NCI-H1694 treated with DMSO at 0.1 percent for 48 hours (cell line): ENCODE data around the gene MBD3.
"Not testable (repeated sequence)": the region's sequence is repeated elsewhere in the genome, so short reads cannot be mapped to it uniquely, and the experiment has no call there.

Experiments
- DNase-seq: peaks from one replicate; lab custom pipeline; 2025; lab: John Stamatoyannopoulos, UW

Gene MBD3

GRCh38 chr19:1592755-1593500, at the start of gene MBD3:
TSS of gene MBD3 (minus strand) at chr19:1592865. CDS start at chr19:1592631, 234 bp downstream.
- DNase-seq: peak; percentile 74

DNA sequence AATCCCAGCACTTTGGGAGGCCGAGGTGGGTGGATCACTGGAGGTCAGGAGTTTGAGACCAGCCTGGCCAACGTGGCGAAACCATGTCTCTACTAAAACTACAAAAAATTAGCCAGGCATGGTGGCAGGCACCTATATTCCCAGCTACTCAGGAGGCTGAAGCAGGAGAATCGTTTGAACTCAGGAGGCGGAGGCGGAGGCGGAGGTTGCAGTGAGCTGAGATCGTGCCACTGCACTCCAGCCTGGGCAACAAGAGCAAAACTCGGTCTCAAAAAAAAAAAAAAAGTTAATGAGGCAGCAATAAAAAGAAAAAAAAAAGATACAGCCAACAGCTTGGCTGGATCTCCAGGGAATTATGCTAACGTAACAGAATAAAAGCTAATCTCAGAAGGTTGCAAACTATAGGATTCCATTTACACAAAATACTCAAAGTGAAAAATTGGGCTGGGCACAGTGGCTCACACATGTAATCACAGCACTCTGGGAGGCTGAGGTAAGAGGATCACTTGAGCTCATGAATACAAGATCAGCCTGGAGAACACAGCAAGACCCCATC, 48.3 kb upstream of the MBD3 start:
- not testable (repeated sequence) for DNase-seq

DNA sequence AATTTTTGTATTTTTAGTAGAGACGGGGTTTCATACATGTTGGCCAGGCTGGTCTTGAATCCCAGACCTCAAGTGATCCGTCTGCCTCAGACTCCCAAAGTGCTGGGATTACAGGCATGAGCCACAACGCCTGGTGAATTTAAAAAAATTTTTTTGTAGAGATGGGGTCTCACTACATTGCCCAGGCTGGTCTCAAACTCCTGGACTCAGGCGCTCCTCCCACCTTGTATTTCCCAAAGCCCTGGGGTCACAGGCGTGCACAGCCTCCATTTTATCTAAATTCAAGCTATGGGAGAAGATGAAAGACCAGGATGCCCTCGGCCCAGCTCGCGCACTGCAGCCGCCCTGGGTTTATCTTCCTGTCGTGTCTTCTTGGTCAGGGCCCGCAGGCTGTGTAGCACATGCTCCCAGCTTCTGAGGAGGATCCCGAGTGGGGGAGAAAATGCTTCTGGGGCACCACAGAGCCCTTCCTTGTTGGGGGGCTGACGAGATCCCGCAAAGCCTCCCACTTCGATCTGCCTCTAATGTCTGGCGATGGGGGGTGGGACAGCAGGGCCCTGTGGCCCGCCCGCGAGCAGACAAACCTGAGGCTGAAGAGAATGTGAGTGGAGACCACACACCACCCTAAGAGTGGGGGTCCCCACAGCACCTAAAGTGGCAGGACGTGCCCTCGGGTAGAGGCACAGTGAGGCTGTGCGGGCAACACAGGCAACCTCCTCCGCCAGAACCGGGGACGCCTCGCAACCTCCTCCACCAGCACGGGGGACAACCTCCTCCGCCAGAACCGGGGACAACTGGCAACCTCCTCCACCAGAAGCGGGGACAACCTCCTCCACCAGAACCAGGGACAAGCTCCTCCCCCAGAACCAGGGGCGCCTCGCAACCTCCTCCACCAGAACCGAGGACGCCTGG, 43.9 kb upstream of the MBD3 start:
- no peak for DNase-seq

- no peak for DNase-seq
These were observed 42.2 kb upstream of the MBD3 start for GRCh38 chr19:1634938-1635243.

DNA sequence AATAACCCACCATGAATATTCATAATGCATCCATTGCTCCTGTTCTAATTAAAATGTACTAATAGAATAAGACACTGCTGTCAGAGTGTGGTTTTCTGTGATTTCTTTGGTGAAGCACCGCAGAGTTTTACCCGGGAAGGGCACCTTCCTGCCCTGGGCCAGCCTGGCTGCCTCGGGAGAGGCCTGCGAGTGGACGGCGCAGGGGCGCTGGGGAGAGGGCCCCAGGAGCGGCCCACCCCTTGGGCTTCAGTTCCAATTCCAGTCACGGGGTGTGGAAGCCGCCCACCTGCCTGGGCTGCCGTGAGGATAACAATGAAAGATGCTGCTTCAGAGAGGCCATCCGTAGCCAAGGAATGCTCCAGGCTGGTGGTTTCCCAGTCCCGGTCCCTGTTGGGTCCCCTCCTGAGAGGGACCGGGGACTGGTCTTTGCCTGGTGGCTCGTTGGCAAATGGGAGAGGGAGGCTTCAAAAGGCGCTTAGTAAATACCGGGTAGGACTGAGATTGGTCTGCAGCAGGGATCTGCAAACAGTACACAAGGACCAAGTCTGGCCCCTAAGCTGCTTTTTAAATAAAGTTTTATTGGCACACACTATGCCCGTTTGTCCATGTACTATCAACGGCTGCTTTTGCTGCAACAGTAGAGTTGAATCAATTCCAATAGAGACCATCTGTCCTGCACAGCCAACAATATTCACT, 41.7 kb upstream of the MBD3 start:
- no peak for DNase-seq

GRCh38 chr19:1633269-1633826, 40.7 kb upstream of the MBD3 start:
- no peak for DNase-seq

GRCh38 chr19:1632462-1633268, 40.0 kb upstream of the MBD3 start:
- no peak for DNase-seq

DNA sequence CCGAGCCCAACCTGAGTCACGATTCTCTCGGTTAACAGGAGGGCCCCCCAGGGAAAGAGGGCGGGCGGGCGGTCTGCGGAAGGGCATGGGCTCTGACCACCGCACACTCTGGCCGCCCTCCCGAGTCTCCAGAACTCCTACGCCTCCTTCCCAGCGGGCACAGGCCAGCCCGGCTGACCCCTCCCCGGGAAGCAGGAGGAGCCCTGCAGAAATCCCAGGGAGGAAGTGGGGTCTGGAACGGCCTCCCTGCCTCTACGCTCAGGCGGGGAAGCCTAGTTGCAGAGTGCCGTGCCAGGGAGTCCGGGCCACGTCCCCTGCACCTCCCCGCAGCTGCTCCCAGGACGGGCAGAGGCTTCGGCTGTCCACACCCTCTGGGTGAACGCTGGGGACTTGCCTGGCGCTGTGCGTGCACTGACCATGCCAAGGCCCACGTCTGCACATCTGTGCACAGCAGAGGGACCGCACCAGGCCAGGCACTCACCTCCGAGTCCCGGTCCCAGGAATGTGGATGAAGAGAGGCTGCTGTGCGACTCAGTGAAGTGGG, 39.0 kb upstream of the MBD3 start:
- no peak for DNase-seq

DNA sequence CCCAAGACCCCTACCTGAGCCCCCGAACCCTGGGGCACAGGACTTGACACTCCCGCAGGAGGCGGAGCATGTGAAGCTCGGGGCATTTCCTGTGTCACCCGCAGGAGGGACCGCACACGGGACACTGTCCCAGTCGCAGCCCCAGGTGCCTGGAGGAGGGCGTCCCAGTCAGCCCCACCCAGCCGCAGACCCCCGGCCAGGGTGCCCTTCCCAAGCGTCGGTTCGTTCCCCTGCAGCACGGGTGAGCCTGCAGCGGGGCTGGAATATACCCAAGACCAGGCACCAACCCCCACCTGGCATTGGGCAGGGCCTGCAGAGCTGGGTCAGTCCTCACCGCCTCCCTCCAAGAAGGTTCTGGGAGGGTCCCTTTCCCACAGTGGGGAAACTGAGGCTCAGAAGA, 38.1 kb upstream of the MBD3 start:
- no peak for DNase-seq

DNA sequence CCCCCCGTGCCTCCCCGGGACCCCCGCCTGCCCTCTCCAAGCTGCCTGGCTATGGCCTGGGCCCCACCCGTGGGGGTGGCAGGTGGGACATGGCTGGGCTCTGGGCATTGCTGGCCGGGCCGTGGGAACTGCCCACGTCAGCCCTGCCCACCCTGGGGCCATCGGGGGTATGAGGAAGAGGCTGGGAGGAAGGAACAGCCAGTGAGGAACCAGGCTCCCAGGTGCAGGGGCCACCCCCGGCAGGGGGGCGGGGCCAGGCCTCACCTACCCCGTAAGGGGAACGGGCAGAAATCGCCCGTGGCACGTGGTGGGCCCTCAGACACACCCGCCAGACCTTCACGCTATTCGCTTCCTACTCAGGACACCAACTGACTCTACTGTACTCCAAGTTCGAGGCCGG, 37.3 kb upstream of the MBD3 start:
- DNase-seq: no peak

DNA sequence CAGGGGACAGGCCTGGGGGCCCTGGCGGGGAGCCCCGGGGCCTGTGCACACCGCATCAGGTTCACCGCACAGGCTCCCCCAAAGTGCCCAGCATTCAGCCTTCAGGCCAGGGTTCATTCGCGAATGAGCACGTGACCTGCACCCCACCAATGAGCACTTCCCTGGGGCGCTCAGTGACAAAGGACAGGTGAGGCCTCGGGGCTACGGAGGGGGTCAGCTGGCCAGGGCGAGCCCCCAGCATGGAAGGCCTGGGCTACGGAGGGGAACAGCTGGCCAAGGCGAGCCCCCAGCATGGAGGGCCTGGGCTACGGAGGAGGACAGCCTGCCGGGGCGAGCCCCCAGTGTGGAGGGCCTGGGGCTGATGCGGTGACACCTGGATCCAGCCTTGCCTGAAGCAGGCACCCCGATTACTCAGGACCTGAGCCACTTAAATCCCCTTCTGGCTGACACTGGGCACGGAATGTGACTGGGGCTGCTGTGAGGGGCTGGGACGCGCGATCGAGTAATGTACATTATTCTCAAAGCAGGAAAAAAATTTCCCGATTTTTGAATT, 36.7 kb upstream of the MBD3 start:
- no peak for DNase-seq

GRCh38 chr19:1627194-1627593, 34.5 kb upstream of the MBD3 start:
- DNase-seq: no peak

DNA sequence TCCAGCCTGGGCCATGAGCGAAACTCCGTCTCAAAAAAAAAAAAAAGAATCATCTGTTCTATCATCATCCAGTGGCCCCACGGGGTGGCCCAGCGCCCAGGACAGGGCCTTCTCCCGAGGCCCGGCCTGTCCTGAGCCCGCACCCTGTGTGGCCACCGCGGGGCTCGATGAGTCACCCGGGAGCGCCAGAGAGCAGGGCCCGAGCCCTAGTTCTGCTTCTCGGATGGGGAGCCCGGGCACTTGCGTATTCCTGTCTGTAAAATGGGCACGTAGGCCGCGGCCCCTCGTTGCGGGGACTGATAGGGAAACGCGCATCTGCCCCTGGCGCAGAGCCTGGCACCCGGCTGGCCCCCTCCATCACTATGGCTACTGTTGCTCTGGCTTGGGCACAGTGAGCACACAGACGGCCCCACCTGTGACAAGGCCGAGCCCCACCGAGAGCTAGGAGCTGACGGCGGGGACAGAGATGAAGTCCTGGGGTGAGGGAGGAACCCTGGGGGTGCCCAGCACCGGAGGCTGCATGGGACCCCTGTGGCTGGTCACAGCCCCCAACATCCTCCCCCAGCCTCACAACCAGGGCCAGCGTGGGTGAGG, 33.8 kb upstream of the MBD3 start:
- DNase-seq: no peak

- peak; percentile 14 for DNase-seq
These were observed 31.8 kb upstream of the MBD3 start for GRCh38 chr19:1624458-1624857.

DNA sequence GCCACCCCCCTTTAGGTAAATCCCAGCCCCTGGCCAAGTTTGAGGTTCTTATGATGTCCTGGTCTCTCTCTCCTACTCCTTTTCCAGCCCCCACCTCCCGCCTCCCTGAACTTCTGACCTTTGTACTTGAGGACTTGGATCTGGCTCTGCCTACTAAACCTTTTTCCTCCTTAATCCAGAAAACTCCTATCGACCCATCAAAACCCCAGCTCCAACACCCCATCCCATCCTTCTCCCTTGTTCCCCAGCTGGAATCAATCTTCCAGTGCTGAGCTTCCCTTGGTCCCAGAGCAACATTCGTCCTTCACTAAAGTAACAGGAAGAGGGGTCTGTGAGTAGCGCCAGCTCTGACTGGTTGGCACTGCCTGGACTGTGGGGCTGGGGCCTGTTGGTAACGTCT, 29.9 kb upstream of the MBD3 start:
- no peak for DNase-seq

DNA sequence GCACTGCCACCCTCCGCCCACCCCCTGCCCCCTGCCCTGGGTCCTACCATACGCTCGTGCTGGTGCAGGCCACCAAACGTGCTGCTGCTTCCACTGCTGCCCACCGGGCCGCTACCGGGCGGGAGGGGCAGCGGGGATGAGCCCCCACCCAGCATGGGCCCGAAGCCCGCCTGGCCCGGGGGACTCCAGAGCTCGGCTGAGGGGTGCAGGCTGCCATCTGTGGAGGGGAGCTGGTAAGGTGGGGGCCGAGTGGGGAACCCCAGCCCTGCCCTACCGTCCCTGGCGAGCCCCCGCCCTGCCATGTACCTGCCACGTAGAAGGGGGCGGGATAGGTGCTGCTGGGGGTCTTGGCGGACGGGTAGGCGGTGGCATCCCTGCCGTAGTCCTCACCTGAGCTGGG, 29.3 kb upstream of the MBD3 start:
- DNase-seq: no peak

GRCh38 chr19:1621574-1621973, 28.9 kb upstream of the MBD3 start:
- no peak for DNase-seq

DNA sequence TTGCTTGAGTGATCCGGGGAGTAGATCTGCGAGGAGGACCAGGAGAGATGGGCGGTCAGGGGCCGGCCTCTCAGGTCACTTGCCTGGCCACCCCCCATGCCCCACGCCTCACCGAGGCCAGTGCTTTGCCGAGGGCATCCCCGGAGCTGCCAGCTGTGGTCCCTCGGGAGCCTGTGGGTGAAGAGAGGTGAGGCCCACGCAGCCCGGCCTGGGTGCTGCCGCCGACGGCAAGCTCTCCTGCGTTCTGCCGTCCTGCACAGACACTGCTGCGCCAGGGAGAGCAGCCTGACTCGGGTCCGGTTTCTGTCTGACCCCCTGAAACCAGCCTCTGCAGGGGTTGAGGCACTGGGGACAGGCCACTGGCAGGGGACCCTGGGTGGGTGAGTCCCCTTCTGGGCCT, 28.4 kb upstream of the MBD3 start:
- no peak for DNase-seq

DNA sequence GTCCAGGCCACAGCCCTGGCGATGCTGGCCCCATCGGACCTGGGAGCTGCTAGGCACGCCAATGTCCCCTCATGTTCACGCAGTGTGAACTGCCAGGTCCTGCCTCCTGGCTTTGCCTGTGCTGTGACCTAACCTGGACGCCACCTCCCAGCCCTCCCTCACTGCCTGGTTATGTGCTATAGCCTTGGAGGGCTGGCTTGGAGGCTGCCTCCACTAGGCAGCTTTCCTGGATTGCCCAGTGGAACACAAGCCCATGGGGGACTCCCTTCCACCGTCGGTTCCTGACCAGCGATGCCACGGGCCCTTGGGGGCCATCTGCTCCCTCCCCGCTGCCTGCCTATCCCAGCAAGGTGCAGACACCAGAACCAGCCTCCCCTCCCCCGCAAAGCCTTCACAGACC, 27.8 kb upstream of the MBD3 start:
- no peak for DNase-seq

DNA sequence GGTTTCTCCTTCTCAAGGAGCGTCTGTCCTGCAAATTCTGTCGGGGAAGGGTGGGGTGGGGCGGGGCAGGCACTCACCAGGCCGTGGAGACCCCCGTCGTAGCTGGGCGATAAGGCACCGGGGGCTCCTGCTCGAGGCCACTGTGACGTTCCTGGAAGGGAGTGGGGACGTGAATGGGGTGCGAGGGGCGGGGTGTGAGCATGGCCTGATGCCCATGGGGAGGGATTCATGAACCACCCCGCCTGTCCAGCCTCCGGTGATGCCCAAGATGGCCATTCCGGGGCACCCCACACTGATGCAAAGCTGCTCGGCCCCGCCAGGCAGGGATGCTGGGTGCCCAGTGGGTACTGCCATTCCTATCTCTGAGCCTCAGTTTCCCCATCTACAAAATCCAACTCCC, 27.0 kb upstream of the MBD3 start:
- no peak for DNase-seq

DNA sequence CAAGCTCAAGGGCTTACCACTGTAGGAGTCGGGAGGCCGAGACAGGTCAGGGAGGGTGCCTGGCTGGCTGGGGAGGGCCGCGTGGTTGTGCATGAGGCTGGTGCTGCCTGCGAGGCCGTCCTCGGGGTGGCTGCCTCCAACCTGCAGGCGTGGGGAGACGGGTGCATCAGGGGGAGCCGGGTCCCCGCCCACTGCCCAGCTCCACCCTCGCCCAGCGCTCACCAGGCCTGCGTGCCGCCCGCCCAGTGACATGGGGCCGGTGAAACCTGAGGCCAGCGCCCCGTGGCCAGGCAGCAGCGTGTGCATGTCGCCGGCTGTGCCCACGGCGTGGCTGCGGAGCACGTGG, 26.4 kb upstream of the MBD3 start:
- DNase-seq: no peak
